ENCODE results near the gene AGRN.

GRCh38 chr1:1065265-1065939, 45.5 kb downstream of the AGRN start:
- TF ChIP-seq CTCF (IDR thresholded peaks at IDR 0.05) (no peak), POLR2A (IDR thresholded peaks at IDR 0.05) (no peak)
